Activated CD4-positive, alpha-beta T cell treated with anti-CD3 and anti-CD28 coated beads, Interleukin-2, Interleukin-4, amounts not matched to agents 100 ng/mL and 50 ng/mL, durations not matched to agents 16 hours and 8 hours (primary cell): Measurements from ENCODE around the gene PTPRA.

Source experiments
- DNase-seq: peaks from one replicate; pipeline ENCODE4 v3.0.0-alpha.2; 2020; ENCODE audit warnings: low spot score

Gene PTPRA

GRCh38 chr20:2849529-2849928 is 23.8 kb upstream of the PTPRA start:
- DNase-seq: no peak

DNA sequence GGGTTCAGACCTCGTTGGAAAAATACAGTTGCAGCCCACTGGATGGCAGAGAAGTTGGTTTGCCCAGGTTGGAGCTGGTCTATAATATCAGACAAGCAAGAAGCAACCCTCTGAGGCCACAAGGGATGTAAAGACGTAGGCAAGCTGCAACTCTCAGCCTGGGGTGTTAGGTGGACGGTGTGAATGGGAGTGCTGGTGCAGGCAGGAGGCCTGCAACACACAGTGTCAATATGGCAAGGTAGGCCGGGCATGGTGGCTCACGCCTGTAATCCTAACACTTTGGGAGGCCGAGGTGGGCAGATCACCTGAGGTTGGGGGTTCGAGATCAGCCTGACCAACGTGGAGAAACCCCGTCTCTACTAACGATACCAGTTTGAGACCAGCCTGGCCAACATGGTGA is 22.2 kb upstream of the PTPRA start:
- no peak for DNase-seq

DNA sequence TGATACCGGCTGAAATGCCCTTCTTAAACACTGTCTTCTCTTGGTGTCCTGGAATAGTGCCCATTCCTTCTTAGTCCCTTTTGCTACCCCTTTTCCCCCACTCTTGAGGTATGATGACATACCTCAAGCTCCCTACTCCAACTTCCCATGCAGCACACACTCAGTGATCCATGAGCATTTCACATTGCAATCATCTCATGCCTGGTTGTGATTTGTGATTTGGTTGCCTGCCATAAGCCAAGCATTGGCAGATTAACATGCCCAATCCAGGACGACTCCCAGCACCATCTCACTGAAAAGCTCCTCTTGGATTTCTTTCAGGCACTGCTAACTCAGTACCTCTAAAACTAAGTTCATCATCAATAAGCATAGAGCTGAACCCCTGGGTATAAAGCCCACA is 14.7 kb upstream of the PTPRA start:
- no peak for DNase-seq

- no peak for DNase-seq
Measured at GRCh38 chr20:2859330-2860121, 13.8 kb upstream of the PTPRA start.

- DNase-seq: no peak
Measured at GRCh38 chr20:2864626-2865025, 8.7 kb upstream of the PTPRA start.

DNA sequence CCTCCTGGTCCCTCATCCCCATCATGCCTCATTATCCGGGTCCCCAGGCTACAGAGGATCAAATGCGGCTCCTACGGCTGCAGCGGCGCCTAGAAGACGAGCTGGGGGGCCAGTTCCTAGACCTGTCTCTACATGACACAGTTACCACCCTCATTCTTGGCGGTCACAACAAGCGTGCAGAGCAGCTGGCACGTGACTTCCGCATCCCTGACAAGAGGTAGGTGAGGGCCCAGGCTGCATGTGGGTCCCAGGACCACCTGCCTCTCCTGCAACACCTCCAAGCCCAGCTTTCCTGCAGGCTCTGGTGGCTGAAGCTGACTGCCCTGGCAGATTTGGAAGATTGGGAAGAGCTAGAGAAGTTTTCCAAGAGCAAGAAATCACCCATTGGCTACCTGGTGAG is 8.2 kb upstream of the PTPRA start:
- no peak for DNase-seq

DNA sequence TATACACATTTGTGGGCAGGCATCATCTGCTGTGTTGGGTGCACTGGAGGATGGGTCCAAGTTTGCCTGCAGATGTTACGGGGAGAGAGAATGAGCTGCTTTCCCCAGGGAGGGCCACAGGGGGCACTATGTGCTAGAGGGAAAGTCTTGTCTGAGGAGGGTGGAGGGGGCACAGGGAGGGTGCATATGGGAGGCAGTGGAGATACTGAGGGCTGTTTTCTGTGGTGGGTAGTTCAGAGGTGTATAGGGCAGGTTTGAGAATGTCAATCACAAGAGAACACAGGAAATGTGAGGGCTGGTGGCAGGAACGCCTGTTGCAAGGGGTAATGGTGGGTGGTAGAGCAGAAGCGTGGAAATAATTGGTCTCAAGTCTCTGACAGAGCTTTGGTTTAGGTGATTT is 7.7 kb upstream of the PTPRA start:
- no peak for DNase-seq

GRCh38 chr20:2866236-2866635 is 7.0 kb upstream of the PTPRA start:
- no peak for DNase-seq

DNA sequence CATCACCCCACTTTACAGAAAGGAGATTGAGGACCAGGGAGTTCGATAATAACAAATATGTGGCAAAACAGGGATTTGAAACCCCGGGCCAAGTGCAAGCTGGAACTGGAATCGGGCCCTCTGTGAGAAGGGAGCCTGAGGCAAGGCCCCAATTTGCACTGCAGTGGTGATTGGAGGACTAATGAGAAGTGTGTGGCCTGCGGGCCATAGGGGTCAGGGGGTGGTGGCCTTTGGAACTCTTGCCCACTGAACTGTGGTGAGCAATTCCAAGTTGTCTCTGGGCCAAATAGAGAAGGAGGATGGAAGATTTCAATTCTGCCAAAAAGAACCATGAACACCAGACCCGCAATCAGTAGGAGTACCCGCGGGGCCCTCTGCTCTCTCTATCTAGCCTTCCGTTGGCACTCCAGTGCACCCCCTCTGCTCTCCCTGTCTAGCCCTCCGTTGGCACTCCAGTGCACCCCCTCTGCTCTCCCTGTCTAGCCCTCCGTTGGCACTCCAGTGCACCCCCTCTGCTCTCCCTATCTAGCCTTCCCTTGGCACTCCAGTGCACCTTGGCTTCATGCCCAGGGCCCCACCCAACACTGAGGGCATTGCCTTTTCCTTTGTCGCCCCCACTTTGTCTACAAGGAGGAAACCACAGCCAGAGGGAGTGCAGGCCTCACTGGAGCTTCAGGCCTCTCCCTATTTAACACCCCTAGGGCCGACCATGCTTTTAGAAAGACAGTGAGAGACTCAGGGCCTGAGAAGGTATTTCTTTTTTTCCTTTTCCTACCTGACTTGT is 6.0 kb upstream of the PTPRA start:
- no peak for DNase-seq

GRCh38 chr20:2869381-2869780 is 3.9 kb upstream of the PTPRA start:
- no peak for DNase-seq

GRCh38 chr20:2871111-2871465 is 2.2 kb upstream of the PTPRA start:
- DNase-seq: peak; percentile 15

DNA sequence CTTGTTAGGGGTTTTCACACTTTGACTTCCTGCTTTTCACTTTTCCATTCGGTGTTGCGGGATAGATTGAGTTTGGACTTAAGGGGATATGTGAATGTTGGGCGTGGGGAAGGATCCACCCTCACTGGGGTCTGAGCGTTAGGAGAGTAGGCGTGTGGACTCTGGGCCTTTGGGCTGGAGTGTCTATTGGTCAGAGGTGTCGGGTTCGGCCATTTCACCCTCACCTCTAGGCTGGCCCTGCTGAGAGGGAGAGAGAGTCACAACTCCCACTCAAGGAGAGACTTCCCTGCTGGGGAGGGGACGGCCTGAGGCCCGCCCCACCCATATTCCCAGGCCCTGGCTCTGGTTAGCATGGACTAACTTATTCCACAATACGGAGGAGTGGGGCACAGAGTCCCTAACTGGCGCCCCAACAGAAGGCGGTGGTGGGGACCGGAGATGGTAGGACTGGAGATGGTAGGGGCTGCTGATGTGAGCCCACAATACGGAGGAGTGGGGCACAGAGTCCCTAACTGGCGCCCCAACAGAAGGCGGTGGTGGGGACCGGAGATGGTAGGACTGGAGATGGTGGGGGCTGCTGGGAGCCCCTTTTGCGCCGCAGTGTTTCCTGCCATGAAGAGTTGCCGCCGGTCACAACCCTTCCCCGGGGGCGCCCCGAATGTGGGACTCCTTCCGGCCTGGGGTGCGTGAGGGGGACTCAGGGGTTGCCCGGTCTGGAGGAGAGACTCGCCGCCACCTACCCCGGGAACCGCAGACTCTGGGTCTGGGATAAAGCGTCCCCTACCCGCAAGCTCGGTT is 1.4 kb upstream of the PTPRA start:
- peak; percentile 15 for DNase-seq

GRCh38 chr20:2872459-2873009 is 747 bp upstream of the PTPRA start:
- peak; percentile 76 for DNase-seq

GRCh38 chr20:2873747-2874041 is 413 bp downstream of the PTPRA start:
- peak; percentile 48 for DNase-seq

GRCh38 chr20:2874456-2874855 is 1.2 kb downstream of the PTPRA start:
- DNase-seq: peak; percentile 15

DNA sequence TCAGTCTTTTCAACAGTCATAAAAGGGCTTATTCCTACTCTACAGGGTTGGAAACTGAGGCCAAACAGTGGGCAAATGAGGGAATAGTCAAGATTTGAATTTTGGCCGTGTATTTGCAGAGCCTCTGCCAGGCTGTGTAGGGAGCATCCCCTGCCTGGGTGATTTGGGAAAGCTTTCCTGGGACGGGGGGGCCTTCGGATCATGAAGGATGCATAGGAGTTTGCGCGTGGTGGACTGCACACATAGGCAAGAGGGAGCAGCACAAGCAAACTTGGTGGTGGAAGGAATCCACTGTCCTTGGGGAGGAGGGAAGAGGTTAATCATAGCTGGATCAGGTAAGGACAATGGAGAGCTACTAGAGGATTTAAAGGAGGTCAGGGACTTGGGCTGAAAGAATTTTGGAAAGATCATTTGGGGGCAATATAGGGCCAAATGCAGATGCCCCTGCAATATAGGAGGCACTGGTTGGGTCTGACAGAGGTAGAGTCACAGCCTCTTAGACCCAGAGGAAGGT is 2.5 kb downstream of the PTPRA start:
- no peak for DNase-seq

DNA sequence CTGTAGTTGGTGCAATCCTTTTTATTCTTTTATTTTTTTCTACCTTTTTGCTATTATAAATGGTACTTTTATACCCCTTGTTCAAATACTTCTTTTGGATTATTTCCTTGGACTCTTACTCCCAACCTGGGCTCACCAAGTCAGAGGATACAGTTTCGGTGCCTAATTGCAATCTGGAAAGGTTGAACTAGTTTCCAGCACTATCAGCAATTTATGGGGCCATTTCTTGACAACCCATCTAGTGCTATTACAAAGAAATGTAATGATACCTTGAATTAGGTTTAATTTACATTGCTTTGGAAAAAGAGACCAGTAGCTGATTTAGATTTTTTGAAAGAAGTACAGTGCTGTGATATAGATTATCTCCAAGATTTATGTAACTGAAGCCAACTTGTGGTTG is 5.2 kb downstream of the PTPRA start:
- no peak for DNase-seq

DNA sequence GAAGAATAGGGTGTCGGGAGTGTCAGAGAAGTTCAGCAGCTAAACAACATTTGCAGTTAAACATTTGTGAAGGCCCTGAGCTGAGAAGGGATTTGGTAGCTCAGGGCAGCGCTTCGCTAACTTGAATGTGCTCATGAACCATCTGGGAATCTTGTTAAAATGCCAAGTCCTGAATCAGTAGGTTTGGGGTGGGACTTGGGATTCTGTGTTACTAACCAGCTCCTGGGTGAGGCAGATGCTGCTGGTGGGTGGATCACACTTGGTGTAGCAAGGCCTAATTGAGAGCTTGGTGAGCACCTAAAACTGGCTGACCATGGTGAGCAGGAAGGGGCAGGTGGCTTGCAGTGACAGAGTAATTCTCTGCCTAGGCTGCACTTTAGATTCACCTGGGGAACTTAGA is 5.9 kb downstream of the PTPRA start:
- DNase-seq: no peak

DNA sequence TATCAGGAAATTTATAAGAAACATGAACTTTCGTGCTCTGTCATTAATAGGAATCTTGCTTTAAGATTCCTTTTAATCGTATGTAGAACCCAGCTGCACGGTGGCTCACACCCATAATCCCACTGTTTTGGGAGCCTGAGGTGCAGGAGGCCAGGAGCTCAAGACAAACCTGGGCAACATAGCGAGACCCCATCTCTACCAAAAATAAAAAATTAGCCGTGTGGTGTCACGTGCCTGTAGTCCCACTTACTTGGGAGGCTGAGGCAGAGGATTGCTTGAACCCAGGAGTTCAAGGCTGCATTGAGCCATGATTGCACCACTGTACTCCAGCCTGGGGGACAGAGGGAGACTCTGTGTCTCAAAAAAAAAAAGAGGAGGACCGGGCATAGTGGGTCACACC is 7.4 kb downstream of the PTPRA start:
- no peak for DNase-seq

DNA sequence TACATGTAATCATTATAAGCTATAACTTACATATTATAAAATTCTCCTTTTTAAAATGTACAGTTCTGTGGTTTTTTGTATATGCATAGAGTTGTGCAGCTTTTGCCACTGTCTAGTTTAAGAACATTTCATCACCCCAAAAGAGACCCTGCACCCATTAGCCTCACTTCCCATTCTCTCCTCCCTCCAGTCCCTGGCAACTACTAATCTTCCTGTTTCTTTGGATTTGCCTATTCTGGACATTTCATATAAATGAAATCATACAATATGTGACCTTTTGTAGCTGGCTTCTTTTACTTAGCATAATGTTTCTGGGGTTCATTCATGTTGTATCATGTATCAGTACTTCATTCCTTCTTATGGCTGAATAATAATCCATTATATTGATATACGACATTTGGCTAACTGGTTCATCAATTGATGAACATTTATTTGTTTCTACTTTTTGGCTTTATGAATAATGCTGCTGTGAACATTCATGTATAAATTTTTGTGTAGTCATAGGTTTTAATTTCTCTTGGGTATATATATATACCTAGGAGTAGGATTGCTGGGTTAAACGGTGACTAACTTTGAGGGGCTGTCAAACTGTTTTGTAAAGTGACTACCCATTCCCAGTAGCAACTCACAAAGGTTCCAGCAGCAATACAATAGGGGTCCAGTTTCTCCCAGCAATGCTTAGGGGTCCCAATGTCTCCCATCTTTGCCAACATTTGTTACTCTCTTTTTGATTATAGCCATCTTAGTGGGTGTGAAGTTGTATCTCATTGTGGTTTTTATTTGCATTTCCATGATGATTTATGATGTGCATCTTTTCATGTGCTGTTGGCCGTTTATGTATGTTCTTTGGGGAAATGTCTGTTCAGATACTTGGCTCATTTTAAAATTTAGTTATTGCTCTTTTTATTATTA is 10.7 kb downstream of the PTPRA start:
- DNase-seq: no peak

GRCh38 chr20:2887715-2888114 is 14.4 kb downstream of the PTPRA start:
- no peak for DNase-seq
